ENCODE data around the gene PCCA. TPM values are rescaled to one million over a fixed set of nuclear protein-coding genes. Genes with fewer than 3 reads are reported as not detected.

Gene PCCA, protein sequence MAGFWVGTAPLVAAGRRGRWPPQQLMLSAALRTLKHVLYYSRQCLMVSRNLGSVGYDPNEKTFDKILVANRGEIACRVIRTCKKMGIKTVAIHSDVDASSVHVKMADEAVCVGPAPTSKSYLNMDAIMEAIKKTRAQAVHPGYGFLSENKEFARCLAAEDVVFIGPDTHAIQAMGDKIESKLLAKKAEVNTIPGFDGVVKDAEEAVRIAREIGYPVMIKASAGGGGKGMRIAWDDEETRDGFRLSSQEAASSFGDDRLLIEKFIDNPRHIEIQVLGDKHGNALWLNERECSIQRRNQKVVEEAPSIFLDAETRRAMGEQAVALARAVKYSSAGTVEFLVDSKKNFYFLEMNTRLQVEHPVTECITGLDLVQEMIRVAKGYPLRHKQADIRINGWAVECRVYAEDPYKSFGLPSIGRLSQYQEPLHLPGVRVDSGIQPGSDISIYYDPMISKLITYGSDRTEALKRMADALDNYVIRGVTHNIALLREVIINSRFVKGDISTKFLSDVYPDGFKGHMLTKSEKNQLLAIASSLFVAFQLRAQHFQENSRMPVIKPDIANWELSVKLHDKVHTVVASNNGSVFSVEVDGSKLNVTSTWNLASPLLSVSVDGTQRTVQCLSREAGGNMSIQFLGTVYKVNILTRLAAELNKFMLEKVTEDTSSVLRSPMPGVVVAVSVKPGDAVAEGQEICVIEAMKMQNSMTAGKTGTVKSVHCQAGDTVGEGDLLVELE
- 10 to 100 TPM; 21.2 to 40.9 (median 31.6) TPM for total RNA-seq

DNA sequence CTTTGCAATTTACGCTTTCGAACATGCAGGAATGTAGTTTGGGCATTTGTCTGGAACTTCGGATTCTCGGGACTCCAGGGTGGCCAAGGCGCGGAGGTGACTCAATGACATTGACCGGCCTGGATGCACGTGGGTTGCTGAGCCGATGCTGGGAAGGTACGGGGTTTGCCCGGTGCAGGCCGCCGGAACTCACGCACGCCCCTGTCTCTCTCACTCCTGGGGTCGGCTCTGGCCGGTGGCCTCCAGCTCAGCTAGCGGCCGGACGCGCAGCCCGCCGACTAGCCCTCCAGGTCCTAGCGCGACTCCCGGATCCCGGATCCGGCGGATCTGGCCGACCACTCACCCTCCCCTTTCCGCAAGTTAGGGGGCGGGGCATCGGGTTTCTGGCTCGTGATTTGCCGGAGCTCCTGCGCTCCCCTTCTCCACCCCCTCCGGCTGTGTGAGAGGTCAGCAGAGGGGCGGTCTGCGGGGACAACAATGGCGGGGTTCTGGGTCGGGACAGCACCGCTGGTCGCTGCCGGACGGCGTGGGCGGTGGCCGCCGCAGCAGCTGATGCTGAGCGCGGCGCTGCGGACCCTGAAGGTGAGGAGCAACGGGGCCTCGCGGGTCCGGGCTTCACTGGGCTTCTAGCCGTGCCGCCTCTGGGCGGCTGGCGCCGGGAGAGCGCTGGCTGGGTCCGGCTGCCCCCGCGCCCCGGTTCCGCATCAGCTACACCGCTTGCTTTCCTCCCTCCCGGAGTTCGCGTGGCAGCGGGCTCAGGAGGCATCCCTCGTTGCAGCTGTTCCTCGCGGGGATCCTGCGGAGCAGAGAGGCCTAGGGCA lies at the start of gene PCCA:
PCCA (plus strand) TSS at position 450 of the 821 bp plus-strand sequence; CDS start at position 478, 28 bp downstream.
- H3K4me3 ChIP-seq = peak within 1 kb of the TSS; percentile 97
- no peaks in the 10 kb centered on the region for H3K36me3 ChIP-seq
- DNase-seq (ENCODE audit: low spot score in 2 of 2) = peak; percentile 97
- H3K27ac ChIP-seq = peak within 1 kb of the TSS; percentile 79
- peaks cover 37% of the 10 kb centered on the region for H3K4me1 ChIP-seq
- H3K9me3 ChIP-seq = no peaks in the 10 kb centered on the region
- H3K27me3 ChIP-seq = no peaks in the 10 kb centered on the region
- 5% methylated on average over 11 of the region's 77 CpGs for WGBS
- TF ChIP-seq EP300 (IDR thresholded peaks at IDR 0.05) (no peak), POLR2AphosphoS5 (IDR thresholded peaks at IDR 0.05) (peak in 1 of 3 donors; percentile 7)

DNA sequence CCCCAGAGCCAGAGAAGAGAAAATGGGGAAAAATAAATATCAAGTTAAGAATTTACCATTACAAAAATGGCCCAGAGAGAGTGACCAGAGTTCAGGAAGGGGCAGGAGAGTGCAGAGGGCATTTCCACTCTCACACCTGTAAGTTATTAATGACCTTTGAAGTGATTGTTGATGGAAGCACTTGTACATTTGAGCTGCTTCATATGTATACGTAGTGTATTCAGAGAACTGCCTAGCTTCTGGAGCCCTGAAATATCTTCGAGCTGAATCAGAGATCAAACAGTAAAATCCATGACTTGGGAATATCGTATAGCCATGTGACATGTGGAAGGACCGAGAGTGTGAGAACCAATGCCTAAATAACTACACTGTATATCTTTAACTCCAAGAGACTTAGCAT lies 49.2 kb upstream of the PCCA start:
- Histone ChIP-seq H3K4me1 (peaks cover 4% of the 10 kb centered on the region), H3K27me3 (no peaks in the 10 kb centered on the region), H3K4me3 (no peak overlapping the region), H3K27ac (no peak overlapping the region), H3K9me3 (no peaks in the 10 kb centered on the region), H3K36me3 (no peaks in the 10 kb centered on the region)
- no peak for DNase-seq (ENCODE audit: low spot score in 2 of 2)
- WGBS = 50% methylated on average over 4 of the region's 4 CpGs
- TF ChIP-seq POLR2A (IDR thresholded peaks at IDR 0.05) = no peak
- no peak for TF ChIP-seq CTCF (IDR thresholded peaks at IDR 0.05)
- TF ChIP-seq POLR2AphosphoS5 (IDR thresholded peaks at IDR 0.05) = no peak
- no peak for TF ChIP-seq EP300 (IDR thresholded peaks at IDR 0.05)

DNA sequence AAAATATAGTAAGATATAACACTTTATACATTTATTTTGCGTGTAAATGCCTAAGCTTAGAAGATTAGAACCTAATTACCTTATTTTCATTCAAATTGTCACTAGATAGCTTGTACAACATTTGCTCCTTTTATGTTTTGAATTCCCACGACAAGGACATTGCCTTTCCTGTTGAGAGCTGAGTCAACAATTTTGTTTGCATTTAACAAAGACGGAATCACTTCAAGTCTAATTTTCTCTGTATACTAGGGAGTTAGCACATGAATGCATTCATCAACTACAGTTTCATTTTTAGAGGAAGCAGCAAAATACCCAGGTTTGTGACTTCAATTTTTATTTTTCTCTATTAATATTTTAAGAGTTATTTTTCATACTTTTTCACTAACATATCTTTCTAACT lies 48.7 kb upstream of the PCCA start:
- no peak overlapping the region for H3K4me3 ChIP-seq
- no peaks in the 10 kb centered on the region for H3K9me3 ChIP-seq
- DNase-seq (ENCODE audit: low spot score in 2 of 2) = no peak
- no peak overlapping the region for H3K27ac ChIP-seq
- 42% methylated on average over 3 of the region's 3 CpGs for WGBS
- H3K36me3 ChIP-seq = no peaks in the 10 kb centered on the region
- TF ChIP-seq POLR2A (IDR thresholded peaks at IDR 0.05) (no peak), CTCF (IDR thresholded peaks at IDR 0.05) (no peak), POLR2AphosphoS5 (IDR thresholded peaks at IDR 0.05) (no peak), EP300 (IDR thresholded peaks at IDR 0.05) (no peak)
- no peaks in the 10 kb centered on the region for H3K27me3 ChIP-seq
- peaks cover 4% of the 10 kb centered on the region for H3K4me1 ChIP-seq

- Histone ChIP-seq H3K36me3 (no peaks in the 10 kb centered on the region), H3K27me3 (no peaks in the 10 kb centered on the region), H3K27ac (no peak overlapping the region), H3K9me3 (no peaks in the 10 kb centered on the region), H3K4me3 (no peak overlapping the region), H3K4me1 (peaks cover 4% of the 10 kb centered on the region)
- no peak for DNase-seq (ENCODE audit: low spot score in 2 of 2)
- TF ChIP-seq POLR2A (IDR thresholded peaks at IDR 0.05) (no peak), EP300 (IDR thresholded peaks at IDR 0.05) (no peak), POLR2AphosphoS5 (IDR thresholded peaks at IDR 0.05) (no peak), CTCF (IDR thresholded peaks at IDR 0.05) (no peak)
- 87% methylated on average over 3 of the region's 3 CpGs for WGBS
Measured at GRCh38 chr13:100044936-100045335, 44.0 kb upstream of the PCCA start.

DNA sequence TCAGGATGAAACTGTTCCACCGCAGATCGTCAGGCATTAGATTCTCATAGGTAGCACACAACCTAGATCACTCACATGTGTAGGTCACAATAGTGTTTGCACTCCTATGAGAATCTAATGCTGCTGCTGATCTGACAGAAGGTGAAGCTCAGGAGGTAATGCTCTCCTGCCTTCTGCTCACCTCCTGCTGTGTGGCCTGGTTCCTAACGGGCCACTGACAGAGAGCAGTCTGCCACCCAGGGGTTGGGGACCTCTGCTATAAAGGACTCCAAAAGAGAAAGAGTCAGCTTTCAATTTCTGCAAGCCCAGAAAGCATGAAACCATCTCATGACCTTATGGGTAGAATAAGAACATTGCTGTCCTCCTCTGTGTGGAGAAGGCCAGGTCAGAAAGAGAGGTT lies 43.5 kb upstream of the PCCA start:
- no peaks in the 10 kb centered on the region for H3K9me3 ChIP-seq
- no peaks in the 10 kb centered on the region for H3K4me1 ChIP-seq
- no peak for TF ChIP-seq CTCF (IDR thresholded peaks at IDR 0.05)
- no peak for TF ChIP-seq POLR2AphosphoS5 (IDR thresholded peaks at IDR 0.05)
- no peak for TF ChIP-seq EP300 (IDR thresholded peaks at IDR 0.05)
- TF ChIP-seq POLR2A (IDR thresholded peaks at IDR 0.05) = no peak
- no peak overlapping the region for H3K4me3 ChIP-seq
- 86% methylated on average over 3 of the region's 3 CpGs for WGBS
- H3K36me3 ChIP-seq = no peaks in the 10 kb centered on the region
- no peaks in the 10 kb centered on the region for H3K27me3 ChIP-seq
- DNase-seq (ENCODE audit: low spot score in 2 of 2) = no peak
- H3K27ac ChIP-seq = no peak overlapping the region

Data from suprapubic skin (tissue), 4 donors.